ENCODE results near the gene AGA.

Gene AGA

GRCh38 chr4:177391287-177391686 is 51.0 kb downstream of the AGA start:
- TF ChIP-seq POLR2A (IDR thresholded peaks at IDR 0.05; ENCODE audit: low read depth, low read length): no peak
- no peak for FAIRE-seq
- DNase-seq (ENCODE audit: insufficient read length, low spot score): no peak

GRCh38 chr4:177386278-177386815 is 55.9 kb downstream of the AGA start:
- no peak for TF ChIP-seq POLR2A (IDR thresholded peaks at IDR 0.05; ENCODE audit: low read depth, low read length)
- DNase-seq (ENCODE audit: insufficient read length, low spot score) (no peak), FAIRE-seq (no peak)

- no peak for TF ChIP-seq POLR2A (IDR thresholded peaks at IDR 0.05; ENCODE audit: low read depth, low read length)
These were observed 56.5 kb downstream of the AGA start for GRCh38 chr4:177385576-177386277.

GRCh38 chr4:177384856-177385397 is 57.3 kb downstream of the AGA start:
- no peak for TF ChIP-seq POLR2A (IDR thresholded peaks at IDR 0.05; ENCODE audit: low read depth, low read length)
- FAIRE-seq: no peak
- DNase-seq (ENCODE audit: insufficient read length, low spot score): no peak

More at GRCh38 chr4:177385576-177386277, 56.5 kb downstream of the AGA start:
- FAIRE-seq (no peak), DNase-seq (ENCODE audit: insufficient read length, low spot score) (no peak)

- DNase-seq (ENCODE audit: insufficient read length, low spot score) (no peak), FAIRE-seq (no peak)
- TF ChIP-seq POLR2A (IDR thresholded peaks at IDR 0.05; ENCODE audit: low read depth, low read length): no peak
These were observed 60.4 kb downstream of the AGA start for GRCh38 chr4:177381762-177382310.

Measured in H54 (cell line).